Fibroblast of lung (primary cell): ENCODE results near the gene ADCY2. TPM values are rescaled to one million over a fixed set of nuclear protein-coding genes. Genes with fewer than 3 reads are reported as not detected.

Source experiments
- DNase-seq, 2 donors: peaks; one replicate each; pipeline versions ENCODE4 v3.0.0 to v3.0.0-alpha.2; 2010; ENCODE audit warnings: low read depth in 2 of 2
- H2AFZ ChIP-seq: 2 replicates; pipeline ENCODE4 v1.5.1; 2012; ENCODE audit warnings: low read length, control low read depth, inconsistent platforms
- H3K27ac ChIP-seq: 2 replicates; pipeline ENCODE4 v1.5.1; 2011; ENCODE audit warnings: low read length, control low read depth; ENCODE audit not compliant: insufficient read depth
- H3K27me3 ChIP-seq: 2 replicates; pipeline ENCODE4 v1.5.1; 2011; ENCODE audit warnings: mild to moderate bottlenecking, low read length; ENCODE audit not compliant: control insufficient read depth, insufficient read depth
- H3K36me3 ChIP-seq: 2 replicates; pipeline ENCODE4 v1.5.1; 2011; ENCODE audit warnings: low read length; ENCODE audit not compliant: control insufficient read depth, insufficient read depth
- H3K4me1 ChIP-seq: 2 replicates; pipeline ENCODE4 v1.5.1; 2011; ENCODE audit warnings: low read length; ENCODE audit not compliant: control insufficient read depth, insufficient read depth; ENCODE audit errors: extremely low read depth
- H3K4me2 ChIP-seq: 2 replicates; pipeline ENCODE4 v1.5.1; 2011; ENCODE audit warnings: low read length, control low read depth; ENCODE audit not compliant: insufficient read depth; ENCODE audit errors: extremely low read depth
- H3K4me3 ChIP-seq, 4 experiments: fragments of 200-600 bp in 1 of 4; sonication (generic) in 1 of 4; replicated peaks in 1 of 4; 2 replicates each; pipeline ENCODE4 v1.5.1; 2011 to 2016; ENCODE audit warnings: low read length in 4 of 4, low read depth in 3 of 4, mild to moderate bottlenecking in 3 of 4, control low read depth in 2 of 4, inconsistent platforms in 1 of 4, mixed read lengths in 1 of 4; ENCODE audit not compliant: insufficient read depth in 1 of 4; ENCODE audit errors: control extremely low read depth in 1 of 4
- H3K79me2 ChIP-seq: 2 replicates; pipeline ENCODE4 v1.5.1; 2012; ENCODE audit warnings: mild to moderate bottlenecking, low read length, inconsistent platforms; ENCODE audit not compliant: control insufficient read depth, insufficient read depth
- H3K9ac ChIP-seq: 2 replicates; pipeline ENCODE4 v1.5.1; 2011; ENCODE audit warnings: mild to moderate bottlenecking, low read length, control low read depth; ENCODE audit not compliant: insufficient read depth
- H3K9me3 ChIP-seq: 2 replicates; pipeline ENCODE4 v1.5.1; 2012; ENCODE audit warnings: low read depth, low read length; ENCODE audit not compliant: control insufficient read depth, insufficient read depth
- H4K20me1 ChIP-seq: 2 replicates; pipeline ENCODE4 v1.5.1; 2011; ENCODE audit warnings: low read length; ENCODE audit not compliant: control insufficient read depth, insufficient read depth; ENCODE audit errors: extremely low read depth
- CTCF ChIP-seq, 2 donors: IDR thresholded peaks in 1 of 2; conservative IDR thresholded peaks in 1 of 2; 1 replicate in 1 of 2; 2 replicates in 1 of 2; pipeline ENCODE4 v1.5.1; 2011 to 2012; ENCODE audit warnings: low read length in 2 of 2, control low read depth in 1 of 2, inconsistent platforms in 1 of 2, low read depth in 1 of 2, mild to moderate bottlenecking in 1 of 2
- EZH2 ChIP-seq: IDR thresholded peaks from 2 replicates; pipeline ENCODE4 v1.5.1; 2012; ENCODE audit warnings: low read length, control low read depth, mild to moderate bottlenecking; ENCODE audit errors: missing control alignments
- polyA plus RNA-seq, 2 donors: library from polyadenylated mRNA; depleted of rRNA in 1 of 2; stranded (reverse) in 1 of 2; unstranded in 1 of 2; fragments of >200 nt; gene quantifications; 2 replicates each; pipeline ENCODE4 v1.2.1, GENCODE V29; 2011 to 2012; ENCODE audit warnings: missing spikeins in 1 of 2
- total RNA-seq: library from RNA; depleted of rRNA; stranded (reverse); fragments of >200 nt; gene quantifications from 2 replicates; pipeline ENCODE4 v1.2.1, GENCODE V29; 2014

Gene ADCY2
- total and polyA plus RNA-seq, 2 donors (not counting 1 experiment from before 2014, with no cell fraction given): under 0.01 to 0.05 TPM

- no peak overlapping the region for H3K9ac ChIP-seq
- TF ChIP-seq EZH2 (no peak), CTCF (conservative IDR thresholded peaks at IDR 0.05 in 1 of 2, IDR thresholded peaks at IDR 0.05 in 1 of 2; ENCODE audit: low read depth in 1 of 2, low read length in 2 of 2) (no peak)
- no peak overlapping the region for H2AFZ ChIP-seq
These were observed 360.5 kb downstream of the ADCY2 start for GRCh38 chr5:7756453-7756852.

GRCh38 chr5:7759257-7759871 lies 363.4 kb downstream of the ADCY2 start:
- no peaks in the 10 kb centered on the region for H3K4me1 ChIP-seq
- TF ChIP-seq EZH2: no peak
- no peak for TF ChIP-seq CTCF (conservative IDR thresholded peaks at IDR 0.05 in 1 of 2, IDR thresholded peaks at IDR 0.05 in 1 of 2; ENCODE audit: low read depth in 1 of 2, low read length in 2 of 2)
- no peak overlapping the region for H3K4me3 ChIP-seq
- H2AFZ ChIP-seq: no peak overlapping the region
- no peaks in the 10 kb centered on the region for H4K20me1 ChIP-seq
- no peak overlapping the region for H3K9ac ChIP-seq
- H3K36me3 ChIP-seq: no peaks in the 10 kb centered on the region
- H3K9me3 ChIP-seq: no peaks in the 10 kb centered on the region
- no peak overlapping the region for H3K4me2 ChIP-seq
- no peak overlapping the region for H3K27ac ChIP-seq
- H3K27me3 ChIP-seq: no peaks in the 10 kb centered on the region
- no peaks in the 10 kb centered on the region for H3K79me2 ChIP-seq
- DNase-seq: no peak

More at GRCh38 chr5:7756453-7756852, 360.5 kb downstream of the ADCY2 start:
- H3K4me1 ChIP-seq: no peaks in the 10 kb centered on the region
- no peak for DNase-seq
- H3K79me2 ChIP-seq: no peaks in the 10 kb centered on the region
- no peaks in the 10 kb centered on the region for H3K27me3 ChIP-seq
- H3K36me3 ChIP-seq: no peaks in the 10 kb centered on the region
- no peak overlapping the region for H3K27ac ChIP-seq
- H3K4me2 ChIP-seq: no peak overlapping the region
- no peaks in the 10 kb centered on the region for H4K20me1 ChIP-seq
- H3K9me3 ChIP-seq: no peaks in the 10 kb centered on the region
- no peak overlapping the region for H3K4me3 ChIP-seq

GRCh38 chr5:7759951-7760580 lies 364.1 kb downstream of the ADCY2 start:
- Histone ChIP-seq H3K4me2 (no peak overlapping the region), H3K36me3 (no peaks in the 10 kb centered on the region), H3K9me3 (no peaks in the 10 kb centered on the region), H3K27me3 (no peaks in the 10 kb centered on the region), H3K4me1 (no peaks in the 10 kb centered on the region), H2AFZ (no peak overlapping the region), H3K4me3 (no peak overlapping the region), H3K27ac (no peak overlapping the region), H4K20me1 (no peaks in the 10 kb centered on the region), H3K79me2 (no peaks in the 10 kb centered on the region), H3K9ac (no peak overlapping the region)
- TF ChIP-seq EZH2 (no peak), CTCF (conservative IDR thresholded peaks at IDR 0.05 in 1 of 2, IDR thresholded peaks at IDR 0.05 in 1 of 2; ENCODE audit: low read depth in 1 of 2, low read length in 2 of 2) (no peak)
- DNase-seq: peak in 1 of 2 donors; percentile 6
